Neural cell (in vitro differentiated cells): ENCODE data around the gene ASIC2. TPM values are rescaled to one million over a fixed set of nuclear protein-coding genes. Genes with fewer than 3 reads are reported as not detected.

Experiments used
- H2AFZ ChIP-seq: fragments of 200-600, 300-800 bp; sonication (generic), shearing (Covaris generic); 2 replicates; pipeline ENCODE4 v1.6.0; 2014; ENCODE audit warnings: low read depth, mild to moderate bottlenecking, antibody characterized with exemption, low read length, moderate library complexity
- H3F3A ChIP-seq: fragments of 200-600 bp; shearing (Covaris generic); 2 replicates; pipeline ENCODE4 v1.6.1; 2016; ENCODE audit warnings: mild to moderate bottlenecking, moderate library complexity, mixed read lengths, antibody characterized with exemption, low read length; ENCODE audit not compliant: insufficient read depth, poor library complexity, severe bottlenecking
- H3K27ac ChIP-seq: fragments of 200-600, 300-800 bp; sonication (generic), shearing (Covaris generic); 2 replicates; pipeline ENCODE4 v1.5.1; 2014; ENCODE audit warnings: mild to moderate bottlenecking, low read length, moderate library complexity
- H3K27me3 ChIP-seq: fragments of 300-800, 200-600 bp; sonication (generic), shearing (Covaris generic); 2 replicates; pipeline ENCODE4 v1.6.0; 2014; ENCODE audit warnings: mild to moderate bottlenecking, low read depth, low read length, moderate library complexity; ENCODE audit not compliant: insufficient read depth
- H3K36me3 ChIP-seq: fragments of 300-800, 200-600 bp; sonication (generic), shearing (Covaris generic); 2 replicates; pipeline ENCODE4 v1.5.1; 2014; ENCODE audit warnings: mild to moderate bottlenecking, antibody characterized with exemption, low read length, moderate library complexity; ENCODE audit not compliant: insufficient read depth
- H3K4me2 ChIP-seq: fragments of 300-800, 200-600 bp; sonication (generic), shearing (Covaris generic); 2 replicates; pipeline ENCODE4 v1.6.0; 2014; ENCODE audit warnings: mild to moderate bottlenecking, low read length
- H3K4me3 ChIP-seq: fragments of 300-800, 200-600 bp; sonication (generic), shearing (Covaris generic); 2 replicates; pipeline ENCODE4 v1.5.1; 2014; ENCODE audit warnings: mild to moderate bottlenecking, low read length, moderate library complexity
- H3K79me2 ChIP-seq: fragments of 200-600 bp; shearing (Covaris generic); replicated peaks from 2 replicates; pipeline ENCODE4 v1.6.0; 2014; ENCODE audit warnings: mild to moderate bottlenecking, low read length, moderate library complexity; ENCODE audit not compliant: insufficient read depth
- H3K9ac ChIP-seq: fragments of 300-800, 200-600 bp; sonication (generic), shearing (Covaris generic); 2 replicates; pipeline ENCODE4 v1.6.1; 2016; ENCODE audit warnings: mild to moderate bottlenecking, low read length, mixed read lengths
- H3K9me2 ChIP-seq: fragments of 200-600 bp; shearing (Covaris generic); 2 replicates; pipeline ENCODE4 v1.6.1; 2016; ENCODE audit warnings: mild to moderate bottlenecking, low read length, mixed read lengths; ENCODE audit not compliant: insufficient read depth
- H3K9me3 ChIP-seq: fragments of 200-600, 300-800 bp; sonication (generic), shearing (Covaris generic); 2 replicates; pipeline ENCODE4 v1.6.1; 2016; ENCODE audit warnings: mild to moderate bottlenecking, mixed run types, low read length, moderate library complexity, mixed read lengths
- H4K20me1 ChIP-seq: fragments of 200-600 bp; shearing (Covaris generic); 2 replicates; pipeline ENCODE4 v1.6.1; 2016; ENCODE audit warnings: mild to moderate bottlenecking, mixed run types; ENCODE audit not compliant: insufficient read depth
- EP300 ChIP-seq: fragments of 450-650 bp; conservative IDR thresholded peaks from 2 replicates; pipeline ENCODE4 v1.6.1; 2014; ENCODE audit warnings: antibody characterized with exemption, mild to moderate bottlenecking, moderate library complexity; ENCODE audit not compliant: poor library complexity, severe bottlenecking
- EZH2 ChIP-seq: fragments of 200-600, 300-800 bp; shearing (Covaris generic), sonication (generic); IDR thresholded peaks from 2 replicates; pipeline ENCODE4 v1.6.1; 2014; ENCODE audit warnings: antibody characterized with exemption, low read length, borderline replicate concordance, mild to moderate bottlenecking; ENCODE audit not compliant: insufficient read depth, poor library complexity, severe bottlenecking
- MXI1 ChIP-seq: fragments of 450-650 bp; conservative IDR thresholded peaks from 2 replicates; pipeline ENCODE4 v1.6.1; 2014; ENCODE audit warnings: antibody characterized with exemption, mild to moderate bottlenecking; ENCODE audit not compliant: poor library complexity, severe bottlenecking
- POLR2AphosphoS5 ChIP-seq: IDR thresholded peaks from 2 replicates; pipeline ENCODE4 v1.6.1; 2012
- RAD21 ChIP-seq: fragments of 450-650 bp; conservative IDR thresholded peaks from 2 replicates; pipeline ENCODE4 v1.6.1; 2014; ENCODE audit warnings: antibody characterized with exemption, mild to moderate bottlenecking, moderate library complexity
- SMC3 ChIP-seq: fragments of 450-650 bp; conservative IDR thresholded peaks from 2 replicates; pipeline ENCODE4 v1.6.1; 2014; ENCODE audit warnings: antibody characterized with exemption, mild to moderate bottlenecking, moderate library complexity; ENCODE audit not compliant: poor library complexity
- TAF1 ChIP-seq: IDR thresholded peaks from 2 replicates; pipeline ENCODE4 v1.6.1; 2012; ENCODE audit warnings: low read depth
- polyA plus RNA-seq: library from polyadenylated mRNA; depleted of rRNA; stranded (reverse); fragments of >200 nt; gene quantifications from 2 replicates; pipeline ENCODE4 v1.2.3, GENCODE V29; 2014
- TF ChIP-seq, protein P1 (sequence below): fragments of 450-650 bp; IDR thresholded peaks from 2 replicates; pipeline ENCODE4 v1.5.1; 2014; ENCODE audit warnings: antibody characterized with exemption, mild to moderate bottlenecking, moderate library complexity; ENCODE audit not compliant: poor library complexity, severe bottlenecking
- TF ChIP-seq, protein P2 (sequence below): IDR thresholded peaks from 2 replicates; pipeline ENCODE4 v1.6.1; 2012; ENCODE audit warnings: borderline replicate concordance

Gene ASIC2
- polyA plus RNA-seq, 1 donor from 2014 or later, result 2.4 TPM

DNA sequence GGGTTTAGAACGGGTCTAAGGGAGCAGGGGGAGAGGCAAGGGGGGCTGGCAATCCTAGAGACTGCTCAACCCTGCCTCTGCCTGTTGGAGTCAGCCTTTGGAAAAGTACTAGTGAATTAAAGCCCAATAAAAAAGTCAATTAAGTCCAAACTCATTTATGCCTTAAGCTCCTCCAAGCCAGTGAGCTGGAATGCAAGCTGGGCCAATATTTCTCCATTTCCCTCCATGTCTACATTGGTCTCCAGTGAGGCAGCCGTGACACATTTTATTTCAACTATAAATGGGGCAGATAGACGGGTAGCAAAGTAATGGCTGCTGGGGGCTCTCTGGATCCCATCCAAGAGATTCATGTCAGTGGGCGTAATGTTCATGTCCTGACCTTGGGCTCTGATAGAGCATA lies 157.4 kb downstream of the ASIC2 start:
- Histone ChIP-seq H3K27me3 (peaks cover 50% of the 10 kb centered on the region), H3K4me3 (no peak overlapping the region), H3K9ac (no peak overlapping the region), H2AFZ (no peak overlapping the region), H3K4me2 (no peak overlapping the region), H3K79me2 (no peaks in the 10 kb centered on the region), H3K9me3 (no peaks in the 10 kb centered on the region), H3K9me2 (no peaks in the 10 kb centered on the region), H4K20me1 (no peaks in the 10 kb centered on the region), H3F3A (no peaks in the 10 kb centered on the region), H3K27ac (no peak overlapping the region), H3K36me3 (no peaks in the 10 kb centered on the region)
- no peak for TF ChIP-seq POLR2AphosphoS5
- TF ChIP-seq EZH2, result no peak
- no peak for TF ChIP-seq EP300
- no peak for TF ChIP-seq RAD21
- TF ChIP-seq, protein P1, sequence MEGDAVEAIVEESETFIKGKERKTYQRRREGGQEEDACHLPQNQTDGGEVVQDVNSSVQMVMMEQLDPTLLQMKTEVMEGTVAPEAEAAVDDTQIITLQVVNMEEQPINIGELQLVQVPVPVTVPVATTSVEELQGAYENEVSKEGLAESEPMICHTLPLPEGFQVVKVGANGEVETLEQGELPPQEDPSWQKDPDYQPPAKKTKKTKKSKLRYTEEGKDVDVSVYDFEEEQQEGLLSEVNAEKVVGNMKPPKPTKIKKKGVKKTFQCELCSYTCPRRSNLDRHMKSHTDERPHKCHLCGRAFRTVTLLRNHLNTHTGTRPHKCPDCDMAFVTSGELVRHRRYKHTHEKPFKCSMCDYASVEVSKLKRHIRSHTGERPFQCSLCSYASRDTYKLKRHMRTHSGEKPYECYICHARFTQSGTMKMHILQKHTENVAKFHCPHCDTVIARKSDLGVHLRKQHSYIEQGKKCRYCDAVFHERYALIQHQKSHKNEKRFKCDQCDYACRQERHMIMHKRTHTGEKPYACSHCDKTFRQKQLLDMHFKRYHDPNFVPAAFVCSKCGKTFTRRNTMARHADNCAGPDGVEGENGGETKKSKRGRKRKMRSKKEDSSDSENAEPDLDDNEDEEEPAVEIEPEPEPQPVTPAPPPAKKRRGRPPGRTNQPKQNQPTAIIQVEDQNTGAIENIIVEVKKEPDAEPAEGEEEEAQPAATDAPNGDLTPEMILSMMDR, result no peak
- TF ChIP-seq TAF1, result no peak
- no peak for TF ChIP-seq MXI1
- no peak for TF ChIP-seq SMC3
- TF ChIP-seq, protein P2, sequence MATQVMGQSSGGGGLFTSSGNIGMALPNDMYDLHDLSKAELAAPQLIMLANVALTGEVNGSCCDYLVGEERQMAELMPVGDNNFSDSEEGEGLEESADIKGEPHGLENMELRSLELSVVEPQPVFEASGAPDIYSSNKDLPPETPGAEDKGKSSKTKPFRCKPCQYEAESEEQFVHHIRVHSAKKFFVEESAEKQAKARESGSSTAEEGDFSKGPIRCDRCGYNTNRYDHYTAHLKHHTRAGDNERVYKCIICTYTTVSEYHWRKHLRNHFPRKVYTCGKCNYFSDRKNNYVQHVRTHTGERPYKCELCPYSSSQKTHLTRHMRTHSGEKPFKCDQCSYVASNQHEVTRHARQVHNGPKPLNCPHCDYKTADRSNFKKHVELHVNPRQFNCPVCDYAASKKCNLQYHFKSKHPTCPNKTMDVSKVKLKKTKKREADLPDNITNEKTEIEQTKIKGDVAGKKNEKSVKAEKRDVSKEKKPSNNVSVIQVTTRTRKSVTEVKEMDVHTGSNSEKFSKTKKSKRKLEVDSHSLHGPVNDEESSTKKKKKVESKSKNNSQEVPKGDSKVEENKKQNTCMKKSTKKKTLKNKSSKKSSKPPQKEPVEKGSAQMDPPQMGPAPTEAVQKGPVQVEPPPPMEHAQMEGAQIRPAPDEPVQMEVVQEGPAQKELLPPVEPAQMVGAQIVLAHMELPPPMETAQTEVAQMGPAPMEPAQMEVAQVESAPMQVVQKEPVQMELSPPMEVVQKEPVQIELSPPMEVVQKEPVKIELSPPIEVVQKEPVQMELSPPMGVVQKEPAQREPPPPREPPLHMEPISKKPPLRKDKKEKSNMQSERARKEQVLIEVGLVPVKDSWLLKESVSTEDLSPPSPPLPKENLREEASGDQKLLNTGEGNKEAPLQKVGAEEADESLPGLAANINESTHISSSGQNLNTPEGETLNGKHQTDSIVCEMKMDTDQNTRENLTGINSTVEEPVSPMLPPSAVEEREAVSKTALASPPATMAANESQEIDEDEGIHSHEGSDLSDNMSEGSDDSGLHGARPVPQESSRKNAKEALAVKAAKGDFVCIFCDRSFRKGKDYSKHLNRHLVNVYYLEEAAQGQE, result no peak

DNA sequence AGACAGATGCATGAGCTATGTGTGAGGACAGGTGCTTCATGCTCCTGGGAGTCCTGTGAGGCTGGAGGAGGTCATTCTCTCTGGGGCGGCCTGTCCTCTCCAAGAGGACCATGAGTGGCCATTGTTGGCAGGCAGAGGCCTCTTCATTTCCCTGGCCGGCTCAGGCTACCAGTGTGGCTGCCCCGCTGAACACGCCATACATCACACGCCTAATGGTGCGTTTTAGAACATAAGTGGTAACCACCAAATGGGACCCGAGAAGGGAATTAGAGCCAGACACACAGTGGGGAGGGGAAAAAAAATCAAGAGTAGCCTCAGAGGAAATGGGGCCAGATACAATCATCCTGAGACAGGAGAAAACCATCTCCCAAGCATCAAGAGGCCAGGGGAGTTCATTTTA lies 161.5 kb downstream of the ASIC2 start:
- no peaks in the 10 kb centered on the region for H4K20me1 ChIP-seq
- no peaks in the 10 kb centered on the region for H3K9me2 ChIP-seq
- H3K9ac ChIP-seq, result no peak overlapping the region
- no peaks in the 10 kb centered on the region for H3K9me3 ChIP-seq
- H3K79me2 ChIP-seq, result no peaks in the 10 kb centered on the region
- H3F3A ChIP-seq, result no peaks in the 10 kb centered on the region
- H3K4me2 ChIP-seq, result no peak overlapping the region
- H2AFZ ChIP-seq, result no peak overlapping the region
- no peak overlapping the region for H3K27ac ChIP-seq
- no peak for TF ChIP-seq TAF1
- no peak for TF ChIP-seq EZH2
- no peak for TF ChIP-seq RAD21
- TF ChIP-seq POLR2AphosphoS5, result no peak
- no peak for TF ChIP-seq EP300
- no peak for TF ChIP-seq SMC3
- no peak for TF ChIP-seq MXI1
- TF ChIP-seq, protein P2, result no peak
- TF ChIP-seq, protein P1, result no peak
- peaks cover 21% of the 10 kb centered on the region for H3K27me3 ChIP-seq
- no peaks in the 10 kb centered on the region for H3K36me3 ChIP-seq
- no peak overlapping the region for H3K4me3 ChIP-seq
